GM23248 (cell line): ENCODE data around the gene FOXD1.

Experiments
- EZH2 ChIP-seq: fragments of 200-600 bp; sonication (generic); IDR thresholded peaks from 2 replicates; pipeline ENCODE4 v1.6.1; 2018; ENCODE audit warnings: antibody characterized with exemption, mild to moderate bottlenecking; ENCODE audit not compliant: insufficient read depth, poor library complexity, severe bottlenecking
- EZH2phosphoT487 ChIP-seq: fragments of 200-600 bp; sonication (generic); IDR thresholded peaks from 2 replicates; pipeline ENCODE4 v1.6.1; 2018; ENCODE audit warnings: antibody characterized with exemption, moderate library complexity, mild to moderate bottlenecking, low read depth; ENCODE audit not compliant: insufficient read depth

DNA sequence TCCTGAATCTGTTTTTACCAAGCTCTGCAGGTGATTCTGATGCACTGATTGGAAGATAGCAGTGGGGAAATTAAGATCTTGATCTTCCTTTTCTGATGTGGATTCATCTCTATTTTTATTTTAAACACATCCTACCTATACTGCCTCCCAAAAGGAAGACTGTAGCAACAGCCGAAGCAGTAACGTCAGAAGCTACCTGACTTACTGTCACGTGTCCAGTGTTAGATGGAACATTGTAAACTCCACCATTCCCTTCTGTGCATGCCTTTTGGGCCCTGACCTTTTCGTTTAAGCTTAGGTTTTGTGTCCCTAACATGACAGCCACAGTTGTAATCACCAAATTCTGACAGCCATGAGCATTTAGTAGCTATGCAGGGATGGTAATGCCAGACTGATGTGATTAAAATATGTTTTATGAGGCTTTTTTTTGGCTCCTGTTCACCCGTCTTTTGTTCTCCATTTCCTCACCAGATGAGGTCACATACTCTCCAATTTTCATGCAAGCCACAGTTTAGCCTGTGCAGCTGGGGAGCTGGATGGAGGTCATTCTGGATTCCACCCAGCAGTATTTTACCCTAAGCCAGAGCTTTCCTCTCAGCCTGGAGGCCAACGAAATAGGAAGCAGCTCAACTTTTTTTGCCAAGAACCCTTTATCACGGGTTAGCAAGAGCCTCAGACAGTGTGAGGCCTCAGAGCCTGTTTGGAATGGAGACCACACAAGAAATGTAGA, 15.6 kb upstream of the FOXD1 start:
- TF ChIP-seq EZH2phosphoT487 = no peak
- TF ChIP-seq EZH2 = no peak
